GM23248 (cell line): ENCODE data around the gene KIF4B. TPM values are rescaled to one million over a fixed set of nuclear protein-coding genes. Genes with fewer than 3 reads are reported as not detected.
A peak's percentile ranks its signal among the peaks of the same experiment; 100 is the strongest.

Source experiments
- DNase-seq: peaks from one replicate; pipeline ENCODE4 v3.0.0-alpha.2; 2015
- H2AFZ ChIP-seq: fragments of 200-600 bp; sonication (generic); 2 replicates; pipeline ENCODE4 v1.6.1; 2016; ENCODE audit warnings: antibody characterized with exemption
- H3F3A ChIP-seq: fragments of 200-600 bp; sonication (generic); 2 replicates; pipeline ENCODE4 v1.6.1; 2016; ENCODE audit warnings: mild to moderate bottlenecking, antibody characterized with exemption, mixed run types; ENCODE audit not compliant: insufficient read depth
- H3K27ac ChIP-seq: fragments of 200-600 bp; sonication (generic); 2 replicates; pipeline ENCODE4 v1.5.1; 2016; ENCODE audit warnings: mild to moderate bottlenecking
- H3K27me3 ChIP-seq: fragments of 200-600 bp; sonication (generic); replicated peaks from 2 replicates; pipeline ENCODE4 v1.6.1; 2016; ENCODE audit warnings: mild to moderate bottlenecking; ENCODE audit not compliant: insufficient read depth
- H3K36me3 ChIP-seq: fragments of 200-600 bp; sonication (generic); 2 replicates; pipeline ENCODE4 v1.6.1; 2016; ENCODE audit warnings: low read depth, mild to moderate bottlenecking
- H3K4me1 ChIP-seq: fragments of 200-600 bp; sonication (generic); 2 replicates; pipeline ENCODE4 v1.6.1; 2016; ENCODE audit warnings: mild to moderate bottlenecking; ENCODE audit not compliant: insufficient read depth
- H3K4me2 ChIP-seq: fragments of 200-600 bp; sonication (generic); one replicate; pipeline ENCODE4 v1.6.1; 2016; ENCODE audit warnings: mild to moderate bottlenecking; ENCODE audit not compliant: unreplicated experiment
- H3K4me3 ChIP-seq: fragments of 200-600 bp; sonication (generic); 2 replicates; pipeline ENCODE4 v1.5.1; 2016; ENCODE audit warnings: mild to moderate bottlenecking
- H3K79me2 ChIP-seq: fragments of 200-600 bp; sonication (generic); 2 replicates; pipeline ENCODE4 v1.6.1; 2016; ENCODE audit warnings: mild to moderate bottlenecking; ENCODE audit not compliant: insufficient read depth
- H3K9ac ChIP-seq: fragments of 200-600 bp; sonication (generic); 2 replicates; pipeline ENCODE4 v1.6.1; 2016; ENCODE audit warnings: mild to moderate bottlenecking
- H3K9me2 ChIP-seq: fragments of 200-600 bp; sonication (generic); 2 replicates; pipeline ENCODE4 v1.6.1; 2016; ENCODE audit warnings: mixed run types, mild to moderate bottlenecking, moderate library complexity; ENCODE audit not compliant: insufficient read depth
- H3K9me3 ChIP-seq: fragments of 200-600 bp; sonication (generic); one replicate; pipeline ENCODE4 v1.6.1; 2017; ENCODE audit warnings: low read depth
- H4K20me1 ChIP-seq: fragments of 200-600 bp; sonication (generic); 2 replicates; pipeline ENCODE4 v1.6.0; 2016; ENCODE audit not compliant: insufficient read depth
- EZH2 ChIP-seq: fragments of 200-600 bp; sonication (generic); IDR thresholded peaks from 2 replicates; pipeline ENCODE4 v1.6.1; 2018; ENCODE audit warnings: antibody characterized with exemption, mild to moderate bottlenecking; ENCODE audit not compliant: insufficient read depth, poor library complexity, severe bottlenecking
- EZH2phosphoT487 ChIP-seq: fragments of 200-600 bp; sonication (generic); IDR thresholded peaks from 2 replicates; pipeline ENCODE4 v1.6.1; 2018; ENCODE audit warnings: antibody characterized with exemption, moderate library complexity, mild to moderate bottlenecking, low read depth; ENCODE audit not compliant: insufficient read depth
- WGBS, 2 experiments: methylation state at CpG; one replicate each; pipeline ENCODE4 v1.1.6; 2015 to 2017; ENCODE audit warnings: low lambda C conversion rate in 2 of 2, low coverage in 1 of 2; ENCODE audit errors: missing lambda C conversion rate in 2 of 2; 5-methylcytosine and 5-hydroxymethylcytosine counted together
- in situ Hi-C: fragments of 300-500 bp; cut with MboI; formaldehyde crosslinking; loops from 2 replicates; pipeline ENCODE4 v1.15.0; 2020
- polyA plus RNA-seq: library from polyadenylated mRNA; unstranded; fragments of >200 nt; fragmentation: Nextera tagmentation; extraction: Ambion mirVana; gene quantifications from 2 replicates; pipeline ENCODE4 v1.2.1, GENCODE V29; 2016
- total RNA-seq: library from RNA; depleted of rRNA; stranded (reverse); fragments of >200 nt; shearing (Covaris generic); gene quantifications from 2 replicates; pipeline ENCODE4 v1.2.3, GENCODE V29; 2014

Gene KIF4B
- total and polyA plus RNA-seq, 2 experiments from 2014 or later = not detected

DNA sequence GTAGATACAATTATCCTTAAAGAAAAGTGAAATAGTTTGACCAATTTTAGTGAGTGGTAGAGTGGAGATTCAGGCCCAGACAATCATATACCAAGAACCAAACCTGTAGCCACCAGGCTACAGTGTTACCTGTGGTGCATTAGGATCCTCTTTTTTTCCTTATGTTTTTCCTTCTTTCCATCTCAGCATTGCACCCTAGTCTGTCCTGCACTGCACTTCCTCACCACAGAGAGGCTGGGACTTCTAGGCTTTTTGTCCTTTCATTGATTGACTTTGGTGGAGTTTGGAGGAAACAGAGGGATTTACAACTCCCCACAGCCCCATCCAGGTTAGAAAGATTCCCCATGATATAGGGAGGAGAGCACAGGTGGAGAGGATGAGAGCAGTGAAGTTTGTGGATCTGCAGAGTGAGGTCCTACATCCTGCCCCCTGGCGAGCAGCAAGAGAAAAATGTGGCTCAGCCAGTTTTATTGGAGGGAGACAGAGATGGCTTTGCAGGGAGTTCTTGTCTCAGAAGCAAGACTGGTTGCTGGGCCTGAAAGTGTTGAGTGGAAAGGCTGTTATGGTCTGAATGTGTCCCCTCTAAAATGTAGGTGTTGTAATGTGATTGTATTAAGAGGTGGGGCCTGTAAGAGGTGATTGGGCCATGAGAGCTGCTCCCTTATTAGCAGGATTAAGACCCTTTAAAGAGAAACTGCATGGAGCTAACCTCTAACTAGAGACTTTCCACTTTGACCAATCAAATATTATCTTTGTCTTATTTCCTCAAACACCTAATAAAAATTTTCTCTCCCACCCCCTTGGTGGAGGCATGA lies 36.2 kb downstream of the KIF4B start:
- Histone ChIP-seq H4K20me1 (no peaks in the 10 kb centered on the region), H3K27ac (no peak overlapping the region), H3F3A (no peaks in the 10 kb centered on the region), H2AFZ (no peak overlapping the region), H3K9me3 (no peaks in the 10 kb centered on the region), H3K4me2 (no peak overlapping the region), H3K9me2 (no peaks in the 10 kb centered on the region), H3K4me3 (no peak overlapping the region), H3K79me2 (no peaks in the 10 kb centered on the region), H3K36me3 (no peaks in the 10 kb centered on the region), H3K4me1 (no peaks in the 10 kb centered on the region), H3K9ac (no peak overlapping the region), H3K27me3 (no peaks in the 10 kb centered on the region; the same call in 1 of the 2 replicates)
- 0% methylated on average over 1 of the region's 1 CpG for WGBS, 2 experiments
- in situ Hi-C loops = no loop called here
- TF ChIP-seq EZH2 (no peak), EZH2phosphoT487 (no peak)
- peak; percentile 28 for DNase-seq

- H3K9me3 ChIP-seq = no peaks in the 10 kb centered on the region
- H2AFZ ChIP-seq = no peak overlapping the region
- H3F3A ChIP-seq = no peaks in the 10 kb centered on the region
- no peaks in the 10 kb centered on the region for H3K4me1 ChIP-seq
- TF ChIP-seq EZH2 = no peak
- TF ChIP-seq EZH2phosphoT487 = no peak
- WGBS, 2 experiments = 38 to 40% methylated on average over 5 of the region's 5 CpGs
- no peaks in the 10 kb centered on the region for H4K20me1 ChIP-seq
- DNase-seq = no peak
- no peak overlapping the region for H3K27ac ChIP-seq
- H3K9me2 ChIP-seq = no peaks in the 10 kb centered on the region
- H3K9ac ChIP-seq = no peak overlapping the region
- no peak overlapping the region for H3K4me3 ChIP-seq
- in situ Hi-C loops = no loop called here
- H3K4me2 ChIP-seq = no peak overlapping the region
- H3K36me3 ChIP-seq = no peaks in the 10 kb centered on the region
- no peaks in the 10 kb centered on the region for H3K79me2 ChIP-seq
- no peaks in the 10 kb centered on the region; the same call in 1 of the 2 replicates for H3K27me3 ChIP-seq
Measured at GRCh38 chr5:155050384-155051019, 36.9 kb downstream of the KIF4B start.

DNA sequence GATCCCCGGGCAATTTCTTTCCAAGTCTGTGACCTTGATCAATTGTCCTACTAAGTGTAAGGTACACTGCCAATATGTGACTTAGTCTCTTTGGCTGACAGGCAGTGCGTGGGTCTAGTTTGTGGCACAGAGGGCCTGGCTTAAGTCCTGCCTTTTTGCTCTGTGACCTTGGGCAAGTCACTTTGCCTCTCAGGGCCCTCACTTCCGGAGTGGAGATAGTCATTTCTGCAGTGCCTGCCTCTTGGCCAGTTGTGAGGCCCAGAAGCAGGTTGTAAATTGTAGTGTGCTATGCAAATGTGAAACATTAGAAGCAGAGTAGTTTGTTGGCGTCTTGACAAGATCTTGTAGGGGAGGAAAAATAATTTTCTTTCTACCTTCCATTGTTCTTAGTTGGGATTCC lies 39.0 kb downstream of the KIF4B start:
- Histone ChIP-seq H4K20me1 (no peaks in the 10 kb centered on the region), H3K79me2 (no peaks in the 10 kb centered on the region), H3K4me2 (no peak overlapping the region), H3K9ac (no peak overlapping the region), H3K27me3 (no peaks in the 10 kb centered on the region), H3K36me3 (no peaks in the 10 kb centered on the region), H3K9me2 (no peaks in the 10 kb centered on the region), H3K4me3 (no peak overlapping the region), H3K9me3 (no peaks in the 10 kb centered on the region), H3K27ac (no peak overlapping the region), H3F3A (no peaks in the 10 kb centered on the region), H2AFZ (no peak overlapping the region), H3K4me1 (no peaks in the 10 kb centered on the region)
- no peak for DNase-seq
- TF ChIP-seq EZH2 = no peak
- no peak for TF ChIP-seq EZH2phosphoT487
- in situ Hi-C loops = no loop called here
- 17 to 20% methylated on average over 4 of the region's 4 CpGs for WGBS, 2 experiments

DNA sequence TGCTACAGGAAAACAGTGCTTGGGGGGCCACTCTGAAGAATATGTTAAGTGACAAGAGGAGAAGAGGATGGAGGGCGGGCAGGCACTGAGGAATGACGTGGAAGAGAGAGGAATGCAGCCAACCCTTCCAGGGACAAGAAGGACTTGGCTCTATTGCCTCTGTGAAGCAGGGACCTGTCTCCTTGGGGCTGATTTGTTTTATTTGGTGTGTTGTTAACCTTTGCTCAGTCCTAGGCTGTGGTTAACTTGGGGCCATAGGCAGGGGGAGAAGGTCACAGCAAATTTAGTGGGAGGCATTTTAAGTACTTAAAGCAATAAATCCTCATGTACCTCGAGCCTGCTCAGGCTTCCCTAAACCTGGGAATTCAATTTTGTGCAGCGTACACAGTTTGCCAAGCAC lies 39.9 kb downstream of the KIF4B start:
- DNase-seq = no peak
- Histone ChIP-seq H3K79me2 (no peaks in the 10 kb centered on the region), H3K9me3 (no peaks in the 10 kb centered on the region), H3K9ac (no peak overlapping the region), H3K27ac (no peak overlapping the region), H3K4me3 (no peak overlapping the region), H3K9me2 (no peaks in the 10 kb centered on the region), H2AFZ (no peak overlapping the region), H3K4me1 (no peaks in the 10 kb centered on the region), H3K27me3 (no peaks in the 10 kb centered on the region), H4K20me1 (no peaks in the 10 kb centered on the region), H3F3A (no peaks in the 10 kb centered on the region), H3K36me3 (no peaks in the 10 kb centered on the region), H3K4me2 (no peak overlapping the region)
- in situ Hi-C loops = no loop called here
- TF ChIP-seq EZH2 = no peak
- TF ChIP-seq EZH2phosphoT487 = no peak
- 0 to 1% methylated on average over 4 of the region's 4 CpGs for WGBS, 2 experiments
